A549 (cell line): ENCODE results near the gene TNRC6C. TPM values are rescaled to one million over a fixed set of nuclear protein-coding genes. Genes with fewer than 3 reads are reported as not detected.

Experiments used
- ATAC-seq, 2 experiments: fragments of 200-7000 bp in 1 of 2; fragments of >200 bp in 1 of 2; cut with Nextera tagmentation in 1 of 2; cut with Tn5 transposase in 1 of 2; 3 replicates each; pipeline versions ENCODE4 v1.8.0 to v1.9.1; 2018 to 2020; ENCODE audit warnings: mild to moderate bottlenecking in 1 of 2, moderate library complexity in 1 of 2
- CTCF ChIA-PET: fragments of 300-600 bp; sonication (Branson Sonifier 250); formaldehyde crosslinking; extraction: SDS; loops from one replicate; lab custom pipeline; 2021; ENCODE audit warnings: antibody characterized with exemption, inconsistent platforms; lab: Yijun Ruan, JAX
- POLR2A ChIA-PET: fragments of 350-600 bp; formaldehyde crosslinking; extraction: SDS; loops from one replicate; lab custom pipeline; 2021; ENCODE audit warnings: antibody characterized with exemption, inconsistent platforms; lab: Yijun Ruan, JAX
- DNase-seq, 2 experiments: peaks; one replicate each; pipeline versions ENCODE4 v3.0.0 to v3.0.0-alpha.2; 2011 to 2016; ENCODE audit warnings: low read depth in 1 of 2, low spot score in 1 of 2
- FAIRE-seq: peaks from 2 replicates; lab custom pipeline; 2011; peaks lifted over from hg19 to GRCh38; lab: Jason Lieb, UNC
- H3K27ac ChIP-seq, 2 experiments: fragments of >200 bp; sonication (Bioruptor Twin); formaldehyde crosslinking; 3 replicates each; pipeline ENCODE4 v1.5.1; 2016 to 2017
- H3K4me1 ChIP-seq: fragments of >200 bp; sonication (Bioruptor Twin); formaldehyde crosslinking; 3 replicates; pipeline ENCODE4 v1.6.1; 2016
- H3K4me2 ChIP-seq: fragments of >200 bp; sonication (Bioruptor Twin); formaldehyde crosslinking; 3 replicates; pipeline ENCODE4 v1.6.1; 2016
- H3K4me3 ChIP-seq: fragments of >200 bp; sonication (Bioruptor Twin); formaldehyde crosslinking; 3 replicates; pipeline ENCODE4 v1.5.1; 2016
- H3K9me3 ChIP-seq: fragments of >200 bp; sonication (Bioruptor Twin); formaldehyde crosslinking; 3 replicates; pipeline ENCODE4 v1.6.1; 2016
- CBX2 ChIP-seq: fragments of 200-600 bp; sonication (generic); IDR thresholded peaks from 2 replicates; pipeline ENCODE4 v1.6.1; 2016; ENCODE audit warnings: low read depth, mild to moderate bottlenecking, borderline replicate concordance
- CBX8 ChIP-seq: fragments of 200-600 bp; sonication (generic); IDR thresholded peaks from 2 replicates; pipeline ENCODE4 v1.6.1; 2016
- CEBPB ChIP-seq, 2 experiments: fragments of >200 bp in 1 of 2; sonication (Bioruptor Twin) in 1 of 2; formaldehyde crosslinking in 1 of 2; IDR thresholded peaks; 2 replicates each; pipeline ENCODE4 v1.6.1; 2012 to 2016
- CHD2 ChIP-seq: fragments of 150-350 bp; IDR thresholded peaks from 2 replicates; pipeline ENCODE4 v1.6.1; 2014; ENCODE audit warnings: low read length; ENCODE audit not compliant: partially characterized antibody
- CTCF ChIP-seq: fragments of >200 bp; sonication (Bioruptor Twin); formaldehyde crosslinking; IDR thresholded peaks from 3 replicates; pipeline ENCODE4 v1.5.1; 2016
- ESRRA ChIP-seq: fragments of 150-350 bp; IDR thresholded peaks from 2 replicates; pipeline ENCODE4 v1.6.1; 2014; ENCODE audit warnings: mild to moderate bottlenecking, low read length, borderline replicate concordance
- FOSB ChIP-seq: fragments of 250-450 bp; sonication (Bioruptor Pico); IDR thresholded peaks from 2 replicates; pipeline ENCODE4 v1.5.0; 2020; ENCODE audit warnings: mild to moderate bottlenecking, moderate library complexity
- FOXS1 ChIP-seq: fragments of 250-450 bp; sonication (Bioruptor Pico); IDR thresholded peaks from 2 replicates; pipeline ENCODE4 v1.5.0; 2020; ENCODE audit warnings: mild to moderate bottlenecking, moderate library complexity
- GATA3 ChIP-seq: IDR thresholded peaks from 2 replicates; pipeline ENCODE4 v1.6.1; 2012; ENCODE audit warnings: borderline replicate concordance
- HDAC2 ChIP-seq: fragments of 200-600 bp; sonication (generic); IDR thresholded peaks from 2 replicates; pipeline ENCODE4 v1.6.1; 2016
- JUN ChIP-seq, 2 experiments: fragments of >200 bp; sonication (Bioruptor Twin); formaldehyde crosslinking; IDR thresholded peaks; 2 replicates in 1 of 2; 3 replicates in 1 of 2; pipeline ENCODE4 v1.6.1; 2016 to 2017
- KDM1A ChIP-seq: fragments of 200-600 bp; sonication (generic); IDR thresholded peaks from 2 replicates; pipeline ENCODE4 v1.6.1; 2016; ENCODE audit warnings: low read depth, mild to moderate bottlenecking
- KDM5A ChIP-seq: fragments of 200-600 bp; sonication (generic); IDR thresholded peaks from 2 replicates; pipeline ENCODE4 v1.6.1; 2016; ENCODE audit warnings: antibody characterized with exemption, mild to moderate bottlenecking
- MAFK ChIP-seq: fragments of 450-650 bp; IDR thresholded peaks from 2 replicates; pipeline ENCODE4 v1.6.1; 2014; ENCODE audit not compliant: partially characterized antibody
- MYC ChIP-seq: IDR thresholded peaks from 2 replicates; pipeline ENCODE4 v1.6.1; 2012; ENCODE audit warnings: mild to moderate bottlenecking, inconsistent platforms, low read length, improper control_type of control experiment, borderline replicate concordance
- POLR2AphosphoS2 ChIP-seq: conservative IDR thresholded peaks from 2 replicates; pipeline ENCODE4 v1.6.1; 2012; ENCODE audit warnings: low read length, improper control_type of control experiment, inconsistent platforms
- SREBF2 ChIP-seq: fragments of 450-650 bp; IDR thresholded peaks from 2 replicates; pipeline ENCODE4 v1.6.1; 2014; ENCODE audit warnings: mild to moderate bottlenecking, moderate library complexity
- TP53 ChIP-seq: fragments of 250-450 bp; sonication (Bioruptor Pico); IDR thresholded peaks from 2 replicates; pipeline ENCODE4 v1.5.0; 2021; ENCODE audit warnings: mild to moderate bottlenecking, moderate library complexity
- ZC3H11A ChIP-seq: fragments of 450-650 bp; IDR thresholded peaks from 2 replicates; pipeline ENCODE4 v1.6.1; 2014; ENCODE audit warnings: antibody characterized with exemption, mild to moderate bottlenecking
- WGBS: methylation state at CpG from one replicate; pipeline ENCODE4 v1.1.6; 2017; ENCODE audit errors: missing lambda C conversion rate; 5-methylcytosine and 5-hydroxymethylcytosine counted together
- polyA plus RNA-seq, 4 experiments: library from polyadenylated mRNA; depleted of rRNA in 3 of 4; stranded (reverse); fragments of >200 nt; fragmentation: RNase III in 1 of 4; extraction: RNeasy Plus Mini Kit Qiagen cat#74134 plus additional on column Dnase treatment in 1 of 4; gene quantifications; 2 replicates in 3 of 4; 3 replicates in 1 of 4; pipeline ENCODE4 v1.2.3, GENCODE V29; 2011 to 2017
- TF ChIP-seq, protein P1 (sequence below): fragments of 250-450 bp; sonication (Bioruptor Pico); IDR thresholded peaks from 2 replicates; pipeline ENCODE4 v1.5.0; 2021; ENCODE audit warnings: mild to moderate bottlenecking, moderate library complexity, borderline replicate concordance
- TF ChIP-seq, protein P2 (sequence below): IDR thresholded peaks from 2 replicates; pipeline ENCODE4 v1.6.1; 2012

TNRC6C gene
- polyA plus RNA-seq, 2 of the 4 experiments (the other 2 are of a cell fraction) = 1.3 to 1.9 TPM

- no peak for TF ChIP-seq MYC
- TF ChIP-seq CHD2 = no peak
Observed at GRCh38 chr17:78147315-78147998, 189.0 kb downstream of the TNRC6C start (continued).

GRCh38 chr17:78148286-78149016 is 189.9 kb downstream of the TNRC6C start:
- no peak overlapping the region for H3K4me2 ChIP-seq
- DNase-seq = no peak
- no peak overlapping the region for H3K4me3 ChIP-seq
- WGBS = 79% methylated on average over 14 of the region's 14 CpGs
- no peaks in the 10 kb centered on the region for H3K9me3 ChIP-seq
- no peak for ATAC-seq
- H3K4me1 ChIP-seq = peaks cover 50% of the 10 kb centered on the region
- peak overlapping the region in 1 of 2 experiments; percentile 41; a peak in 2 of 6 replicates for H3K27ac ChIP-seq
- CTCF ChIA-PET = interaction anchor here (1.0 to 24.0 kb wide), 6 partner anchors 10 to 64 kb away, joined by 3 to 295 read pairs (median 11); partner anchors contain the start of gene SYNGR2
- TF ChIP-seq MAFK (no peak), CBX2 (no peak), TP53 (CRISPR knock-in tag) (no peak), FOXS1 (CRISPR knock-in tag) (no peak), CTCF (no peak), KDM5A (no peak), GATA3 (no peak), FOSB (no peak), SREBF2 (no peak), CEBPB (IDR thresholded peaks at IDR 0.05) (no peak), POLR2AphosphoS2 (no peak), ESRRA (no peak), HDAC2 (no peak), JUN (IDR thresholded peaks at IDR 0.05) (no peak), KDM1A (no peak), CBX8 (no peak)
- TF ChIP-seq, protein P1, sequence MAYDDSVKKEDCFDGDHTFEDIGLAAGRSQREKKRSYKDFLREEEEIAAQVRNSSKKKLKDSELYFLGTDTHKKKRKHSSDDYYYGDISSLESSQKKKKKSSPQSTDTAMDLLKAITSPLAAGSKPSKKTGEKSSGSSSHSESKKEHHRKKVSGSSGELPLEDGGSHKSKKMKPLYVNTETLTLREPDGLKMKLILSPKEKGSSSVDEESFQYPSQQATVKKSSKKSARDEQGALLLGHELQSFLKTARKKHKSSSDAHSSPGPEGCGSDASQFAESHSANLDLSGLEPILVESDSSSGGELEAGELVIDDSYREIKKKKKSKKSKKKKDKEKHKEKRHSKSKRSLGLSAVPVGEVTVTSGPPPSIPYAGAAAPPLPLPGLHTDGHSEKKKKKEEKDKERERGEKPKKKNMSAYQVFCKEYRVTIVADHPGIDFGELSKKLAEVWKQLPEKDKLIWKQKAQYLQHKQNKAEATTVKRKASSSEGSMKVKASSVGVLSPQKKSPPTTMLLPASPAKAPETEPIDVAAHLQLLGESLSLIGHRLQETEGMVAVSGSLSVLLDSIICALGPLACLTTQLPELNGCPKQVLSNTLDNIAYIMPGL = no peak
- TF ChIP-seq, all 56 proteins: peak for 0
- POLR2A ChIA-PET = no interaction called here
- no peak for FAIRE-seq

DNA sequence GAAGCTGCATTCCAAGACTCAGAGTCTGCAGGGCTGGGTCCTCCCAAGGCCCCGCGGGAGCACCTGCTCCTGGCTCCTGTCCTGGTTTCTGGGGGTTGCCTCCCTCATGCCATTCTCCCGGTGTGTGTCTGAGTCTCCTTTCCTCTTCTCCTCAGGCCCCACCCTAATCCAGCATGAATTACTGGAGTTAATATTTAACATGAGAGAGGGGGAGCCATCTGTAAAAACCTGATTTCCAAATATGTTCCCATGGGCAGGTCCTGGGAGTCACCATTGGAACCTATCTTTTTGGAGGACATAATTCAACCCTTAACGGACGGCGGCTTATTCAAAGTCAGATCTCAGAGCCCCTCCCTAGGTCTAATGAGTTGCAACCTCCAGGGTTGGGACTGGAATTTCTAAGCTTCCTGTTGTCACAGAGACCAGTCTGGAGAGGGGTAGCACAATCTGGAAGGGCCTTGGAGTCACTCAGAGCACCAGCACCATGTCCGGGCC is 193.1 kb downstream of the TNRC6C start:
- CTCF ChIA-PET = interaction anchor here (1.0 to 24.0 kb wide), 6 partner anchors 9 to 99 kb away, joined by 3 to 295 read pairs (median 3); partner anchors contain the start of gene SYNGR2
- peak; percentile 79 to 93 for DNase-seq
- 29% methylated on average over 7 of the region's 7 CpGs for WGBS
- peak; percentile 70 to 81 for ATAC-seq
- POLR2A ChIA-PET = interaction anchor here (1.0 to 1.6 kb wide), 2 partner anchors 10 to 11 kb away, joined by 4 to 7 read pairs; no protein-coding TSS in a partner anchor
- Histone ChIP-seq H3K4me3 (no peak overlapping the region), H3K27ac (peak overlapping the region; percentile 59 to 85), H3K4me2 (peak overlapping the region; percentile 73), H3K4me1 (peaks cover 30% of the 10 kb centered on the region), H3K9me3 (no peaks in the 10 kb centered on the region)
- TF ChIP-seq, protein P2, sequence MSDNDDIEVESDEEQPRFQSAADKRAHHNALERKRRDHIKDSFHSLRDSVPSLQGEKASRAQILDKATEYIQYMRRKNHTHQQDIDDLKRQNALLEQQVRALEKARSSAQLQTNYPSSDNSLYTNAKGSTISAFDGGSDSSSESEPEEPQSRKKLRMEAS = 0 out of 2 replicates have a peak, but pooled peaks have one; percentile 11
- no peak for TF ChIP-seq ZC3H11A
- no peak for FAIRE-seq
